ENCODE results near the gene UBR4.
"Not testable (repeated sequence)": the region's sequence is repeated elsewhere in the genome, so short reads cannot be mapped to it uniquely, and the experiment has no call there.

Gene UBR4

GRCh38 chr1:19186001-19186400 lies 24.1 kb downstream of the UBR4 start:
- DNase-seq, result no peak

- DNase-seq, result no peak
Observed at GRCh38 chr1:19182223-19182622, 27.8 kb downstream of the UBR4 start.

- DNase-seq, result not testable (repeated sequence)
Observed at GRCh38 chr1:19180265-19180657, 29.8 kb downstream of the UBR4 start.

- DNase-seq, result no peak
Observed at GRCh38 chr1:19179597-19180264, 30.3 kb downstream of the UBR4 start.

- no peak for DNase-seq
Observed at GRCh38 chr1:19178734-19179398, 31.2 kb downstream of the UBR4 start.

GRCh38 chr1:19177811-19178210 lies 32.3 kb downstream of the UBR4 start:
- no peak for DNase-seq

GRCh38 chr1:19169642-19170041 lies 40.4 kb downstream of the UBR4 start:
- DNase-seq, result no peak

- DNase-seq, result no peak
Observed at GRCh38 chr1:19167140-19167539, 42.9 kb downstream of the UBR4 start.

- no peak for DNase-seq
Observed at GRCh38 chr1:19166066-19166465, 44.0 kb downstream of the UBR4 start.

- no peak for DNase-seq
Observed at GRCh38 chr1:19165501-19165900, 44.6 kb downstream of the UBR4 start.

- DNase-seq, result no peak
Observed at GRCh38 chr1:19164274-19165015, 45.6 kb downstream of the UBR4 start.

- DNase-seq, result no peak
Observed at GRCh38 chr1:19163261-19163660, 46.8 kb downstream of the UBR4 start.

GRCh38 chr1:19160831-19161230 lies 49.2 kb downstream of the UBR4 start:
- no peak for DNase-seq

- DNase-seq, result no peak
Observed at GRCh38 chr1:19157653-19158052, 52.4 kb downstream of the UBR4 start.

- DNase-seq, result no peak
Observed at GRCh38 chr1:19156676-19157075, 53.4 kb downstream of the UBR4 start.

- DNase-seq, result no peak
Observed at GRCh38 chr1:19154876-19155275, 55.2 kb downstream of the UBR4 start.

GRCh38 chr1:19153169-19153568 lies 56.9 kb downstream of the UBR4 start:
- DNase-seq, result no peak

- no peak for DNase-seq
Observed at GRCh38 chr1:19151537-19151936, 58.5 kb downstream of the UBR4 start.

GRCh38 chr1:19149736-19150135 lies 60.3 kb downstream of the UBR4 start:
- no peak for DNase-seq

GRCh38 chr1:19140465-19140864 lies 69.6 kb downstream of the UBR4 start:
- DNase-seq, result no peak

GRCh38 chr1:19139711-19140110 lies 70.4 kb downstream of the UBR4 start:
- DNase-seq, result no peak

- DNase-seq, result no peak
Observed at GRCh38 chr1:19138958-19139581, 71.0 kb downstream of the UBR4 start.

- no peak for DNase-seq
Observed at GRCh38 chr1:19138331-19138730, 71.7 kb downstream of the UBR4 start.

- no peak for DNase-seq
Observed at GRCh38 chr1:19137158-19137557, 72.9 kb downstream of the UBR4 start.

Data from T1000 (cell line).